SJSA1 (cell line): ENCODE data around the gene G0S2. TPM values are rescaled to one million over a fixed set of nuclear protein-coding genes. Genes with fewer than 3 reads are reported as not detected.
"Not testable (repeated sequence)": the region's sequence is repeated elsewhere in the genome, so short reads cannot be mapped to it uniquely, and the experiment has no call there.

Experiments
- DNase-seq, 2 experiments: peaks; one replicate each; pipeline ENCODE4 v3.0.0-alpha.2; 2015 to 2020; ENCODE audit warnings: low spot score in 2 of 2, low read depth in 1 of 2
- H3K27ac ChIP-seq: fragments of 250-450 bp; sonication (Bioruptor Pico); 2 replicates; pipeline ENCODE4 v1.5.1; 2020; ENCODE audit warnings: mild to moderate bottlenecking, moderate library complexity
- H3K27me3 ChIP-seq: fragments of 250-450 bp; sonication (Bioruptor Pico); replicated peaks from 2 replicates; pipeline ENCODE4 v1.5.1; 2020; ENCODE audit warnings: mild to moderate bottlenecking, moderate library complexity
- H3K36me3 ChIP-seq: fragments of 250-450 bp; sonication (Bioruptor Pico); 2 replicates; pipeline ENCODE4 v1.5.1; 2020; ENCODE audit warnings: mild to moderate bottlenecking
- H3K4me1 ChIP-seq: fragments of 250-450 bp; sonication (Bioruptor Pico); replicated peaks from 2 replicates; pipeline ENCODE4 v1.6.1; 2021; ENCODE audit warnings: mild to moderate bottlenecking
- H3K4me3 ChIP-seq: fragments of 250-450 bp; sonication (Bioruptor Pico); 2 replicates; pipeline ENCODE4 v1.5.1; 2020; ENCODE audit warnings: mild to moderate bottlenecking
- H3K9me3 ChIP-seq: fragments of 250-450 bp; sonication (Bioruptor Pico); replicated peaks from 2 replicates; pipeline ENCODE4 v1.5.1; 2020; ENCODE audit warnings: mild to moderate bottlenecking
- total RNA-seq: library from RNA; depleted of rRNA; stranded (reverse); fragments of >200 nt; shearing (Covaris generic); gene quantifications from 2 replicates; pipeline ENCODE4 v1.2.3, GENCODE V29; 2014

Gene G0S2
- total RNA-seq, 1 experiment from 2014 or later, result not detected

- H3K27ac ChIP-seq, result no peak overlapping the region
- H3K36me3 ChIP-seq, result no peaks in the 10 kb centered on the region
- peaks cover 47% of the 10 kb centered on the region for H3K27me3 ChIP-seq
- H3K9me3 ChIP-seq, result no peaks in the 10 kb centered on the region
- peak overlapping the region; percentile 9; the same call in 1 of the 2 replicates for H3K4me3 ChIP-seq
- no peaks in the 10 kb centered on the region for H3K4me1 ChIP-seq
- no peak for DNase-seq
These were observed 448 bp downstream of the G0S2 start for GRCh38 chr1:209675565-209676154.

- Histone ChIP-seq H3K4me1 (no peaks in the 10 kb centered on the region), H3K4me3 (no peak overlapping the region), H3K9me3 (no peaks in the 10 kb centered on the region), H3K27ac (no peak overlapping the region), H3K27me3 (peaks cover 44% of the 10 kb centered on the region), H3K36me3 (no peaks in the 10 kb centered on the region)
- no peak for DNase-seq
These were observed 3.8 kb downstream of the G0S2 start for GRCh38 chr1:209678981-209679539.

- H3K4me3 ChIP-seq, result no peak overlapping the region
- H3K36me3 ChIP-seq, result no peaks in the 10 kb centered on the region
- no peaks in the 10 kb centered on the region for H3K27me3 ChIP-seq
- H3K9me3 ChIP-seq, result no peaks in the 10 kb centered on the region
- DNase-seq, result no peak
- no peak overlapping the region for H3K27ac ChIP-seq
- peaks cover 15% of the 10 kb centered on the region for H3K4me1 ChIP-seq
These were observed 10.6 kb downstream of the G0S2 start for GRCh38 chr1:209685821-209686220.

- Histone ChIP-seq H3K27ac (no peak overlapping the region), H3K27me3 (no peaks in the 10 kb centered on the region), H3K4me1 (peaks cover 15% of the 10 kb centered on the region), H3K9me3 (no peaks in the 10 kb centered on the region), H3K36me3 (no peaks in the 10 kb centered on the region), H3K4me3 (no peak overlapping the region)
- no peak for DNase-seq
These were observed 11.1 kb downstream of the G0S2 start for GRCh38 chr1:209686322-209686721.

GRCh38 chr1:209688746-209689234 is 13.6 kb downstream of the G0S2 start:
- H3K4me3 ChIP-seq, result no peak overlapping the region
- peak overlapping the region; percentile 25; the same call in 1 of the 2 replicates for H3K27ac ChIP-seq
- peaks cover 18% of the 10 kb centered on the region for H3K4me1 ChIP-seq
- no peaks in the 10 kb centered on the region for H3K27me3 ChIP-seq
- H3K36me3 ChIP-seq, result no peaks in the 10 kb centered on the region
- no peaks in the 10 kb centered on the region for H3K9me3 ChIP-seq
- peak in 1 of 2 experiments; percentile 37 for DNase-seq

GRCh38 chr1:209689477-209689876 is 14.3 kb downstream of the G0S2 start:
- H3K9me3 ChIP-seq, result no peaks in the 10 kb centered on the region
- H3K27me3 ChIP-seq, result no peaks in the 10 kb centered on the region
- no peaks in the 10 kb centered on the region for H3K36me3 ChIP-seq
- H3K27ac ChIP-seq, result no peak overlapping the region
- DNase-seq, result no peak
- H3K4me3 ChIP-seq, result no peak overlapping the region
- H3K4me1 ChIP-seq, result peaks cover 18% of the 10 kb centered on the region

- H3K4me1 ChIP-seq, result peaks cover 18% of the 10 kb centered on the region
- no peaks in the 10 kb centered on the region for H3K9me3 ChIP-seq
- DNase-seq, result no peak
- H3K27me3 ChIP-seq, result no peaks in the 10 kb centered on the region
- H3K27ac ChIP-seq, result no peak overlapping the region
- no peaks in the 10 kb centered on the region for H3K36me3 ChIP-seq
- H3K4me3 ChIP-seq, result no peak overlapping the region
These were observed 16.0 kb downstream of the G0S2 start for GRCh38 chr1:209691237-209691636.

GRCh38 chr1:209692296-209692695 is 17.1 kb downstream of the G0S2 start:
- H3K9me3 ChIP-seq, result no peaks in the 10 kb centered on the region
- peaks cover 18% of the 10 kb centered on the region for H3K4me1 ChIP-seq
- no peak for DNase-seq
- no peak overlapping the region for H3K4me3 ChIP-seq
- H3K27me3 ChIP-seq, result no peaks in the 10 kb centered on the region
- no peak overlapping the region for H3K27ac ChIP-seq
- no peaks in the 10 kb centered on the region for H3K36me3 ChIP-seq

- Histone ChIP-seq H3K27me3 (no peaks in the 10 kb centered on the region), H3K27ac (no peak overlapping the region), H3K36me3 (no peaks in the 10 kb centered on the region), H3K4me3 (no peak overlapping the region), H3K9me3 (no peaks in the 10 kb centered on the region), H3K4me1 (peaks cover 18% of the 10 kb centered on the region)
- peak; percentile 64 to 74 for DNase-seq
These were observed 17.7 kb downstream of the G0S2 start for GRCh38 chr1:209692745-209693504.

GRCh38 chr1:209696673-209697072 is 21.5 kb downstream of the G0S2 start:
- Histone ChIP-seq H3K4me3 (no peak overlapping the region), H3K27me3 (no peaks in the 10 kb centered on the region), H3K36me3 (no peaks in the 10 kb centered on the region), H3K27ac (no peak overlapping the region), H3K9me3 (no peaks in the 10 kb centered on the region), H3K4me1 (0 out of 2 replicates have a peak, but pooled peaks cover 3% of the 10 kb centered on the region)
- DNase-seq, result no peak

- H3K36me3 ChIP-seq, result no peaks in the 10 kb centered on the region
- H3K4me3 ChIP-seq, result no peak overlapping the region
- H3K27me3 ChIP-seq, result no peaks in the 10 kb centered on the region
- 0 out of 2 replicates have a peak, but pooled peaks cover 3% of the 10 kb centered on the region for H3K4me1 ChIP-seq
- no peak for DNase-seq
- no peak overlapping the region for H3K27ac ChIP-seq
- no peaks in the 10 kb centered on the region for H3K9me3 ChIP-seq
These were observed 21.9 kb downstream of the G0S2 start for GRCh38 chr1:209697126-209697525.

GRCh38 chr1:209700686-209701085 is 25.5 kb downstream of the G0S2 start:
- not testable (repeated sequence) for H3K36me3 ChIP-seq, H3K27me3 ChIP-seq, H3K9me3 ChIP-seq, H3K4me3 ChIP-seq, H3K27ac ChIP-seq, DNase-seq, H3K4me1 ChIP-seq

GRCh38 chr1:209702832-209703231 is 27.6 kb downstream of the G0S2 start:
- Histone ChIP-seq H3K27ac (no peak overlapping the region), H3K4me3 (no peak overlapping the region), H3K36me3 (no peaks in the 10 kb centered on the region), H3K4me1 (no peaks in the 10 kb centered on the region; the same call in 1 of the 2 replicates), H3K9me3 (no peaks in the 10 kb centered on the region), H3K27me3 (0 out of 2 replicates have a peak, but pooled peaks cover 4% of the 10 kb centered on the region)
- DNase-seq, result no peak
